ENCODE measurements around the gene PLCXD3. TPM values are rescaled to one million over a fixed set of nuclear protein-coding genes. Genes with fewer than 3 reads are reported as not detected.

PLCXD3 gene
- polyA plus RNA-seq, 1 of the 3 experiments (the other 2 are of a cell fraction): 0.15 TPM

GRCh38 chr5:41364346-41364745 is 146.1 kb downstream of the PLCXD3 start:
- WGBS (ENCODE audit: low lambda C conversion rate): 77% methylated on average over 1 of the region's 1 CpG
- no peaks in the 10 kb centered on the region for H4K20me1 ChIP-seq (ENCODE audit: insufficient read depth)
- H3K36me3 ChIP-seq (replicated peaks in 1 of 2; ENCODE audit: control insufficient read depth in 1 of 2, insufficient read depth in 2 of 2, low read length in 1 of 2): no peaks in the 10 kb centered on the region
- POLR2A ChIA-PET: no interaction called here
- H3K9me3 ChIP-seq: 0 out of 2 replicates have a peak, but pooled peaks cover 3% of the 10 kb centered on the region
- H3K27me3 ChIP-seq (ENCODE audit: insufficient read depth): no peaks in the 10 kb centered on the region
- H3K4me2 ChIP-seq: no peak overlapping the region
- no peaks in the 10 kb centered on the region for H3F3A ChIP-seq (replicated peaks; ENCODE audit: insufficient read depth)
- peaks cover 0 to 8% of the 10 kb centered on the region in 2 experiments; a peak in 2 of 4 replicates for H3K4me1 ChIP-seq (ENCODE audit: control insufficient read depth in 1 of 2, insufficient read depth in 2 of 2, low read depth in 1 of 2, low read length in 1 of 2)
- H3K9ac ChIP-seq: no peak overlapping the region
- no peaks in the 10 kb centered on the region for H3K9me2 ChIP-seq
- H3K27ac ChIP-seq (ENCODE audit: low read depth in 2 of 2, low read length in 1 of 2): peak overlapping the region in 1 of 2 experiments; percentile 53; a peak in 2 of 4 replicates
- no peak overlapping the region for H2AFZ ChIP-seq (ENCODE audit: low read depth)
- CTCF ChIA-PET: interaction anchor here (1.0 to 1.1 kb wide), 2 partner anchors 144 to 459 kb away, joined by 3 read pairs; no protein-coding TSS in a partner anchor
- H3K4me3 ChIP-seq (ENCODE audit: low read depth in 2 of 2, low read length in 1 of 2): no peak overlapping the region
- DNase-seq: no peak
- no peaks in the 10 kb centered on the region for H3K79me2 ChIP-seq (ENCODE audit: insufficient read depth)
- no peak for TF ChIP-seq GABPA (IDR thresholded peaks at IDR 0.05; ENCODE audit: low read depth)
- no peak for TF ChIP-seq IRF3 (IDR thresholded peaks at IDR 0.05; ENCODE audit: low read depth, low read length)
- TF ChIP-seq MXI1 (IDR thresholded peaks at IDR 0.05; ENCODE audit: low read depth, low read length): no peak
- TF ChIP-seq RFX5 (IDR thresholded peaks at IDR 0.05; ENCODE audit: low read length): no peak
- no peak for TF ChIP-seq JUND (IDR thresholded peaks at IDR 0.05)
- no peak for TF ChIP-seq FOXM1 (IDR thresholded peaks at IDR 0.05; ENCODE audit: low read depth)
- TF ChIP-seq RXRA (IDR thresholded peaks at IDR 0.05; ENCODE audit: borderline replicate concordance, low read depth): no peak
- TF ChIP-seq TEAD4 (IDR thresholded peaks at IDR 0.05; ENCODE audit: borderline replicate concordance, insufficient read depth): no peak
- no peak for TF ChIP-seq EZH2phosphoT487 (IDR thresholded peaks at IDR 0.05; ENCODE audit: borderline replicate concordance, low read depth)
- TF ChIP-seq CTCF (IDR thresholded peaks at IDR 0.05): no peak
- no peak for TF ChIP-seq SIN3A (IDR thresholded peaks at IDR 0.05; ENCODE audit: borderline replicate concordance, low read depth, low read length)
- TF ChIP-seq GATA2 (CRISPR knock-in tag; IDR thresholded peaks at IDR 0.05): no peak
- no peak for TF ChIP-seq RAD21 (IDR thresholded peaks at IDR 0.05; ENCODE audit: low read length)
- no peak for TF ChIP-seq SMC3 (IDR thresholded peaks at IDR 0.05; ENCODE audit: low read depth, low read length)
- TF ChIP-seq POLR2AphosphoS5 (IDR thresholded peaks at IDR 0.05; ENCODE audit: low read depth, low read length): no peak
- no peak for TF ChIP-seq NRF1 (IDR thresholded peaks at IDR 0.05; ENCODE audit: low read depth, low read length)
- no peak for TF ChIP-seq TAF1 (IDR thresholded peaks at IDR 0.05; ENCODE audit: borderline replicate concordance, low read depth, low read length)

Data from SK-N-SH (cell line).